A549 (cell line): ENCODE results near the gene DNAJA3. TPM values are rescaled to one million over a fixed set of nuclear protein-coding genes. Genes with fewer than 3 reads are reported as not detected.

ENCODE experiments used
- ATAC-seq, 2 experiments: fragments of 200-7000 bp in 1 of 2; fragments of >200 bp in 1 of 2; cut with Nextera tagmentation in 1 of 2; cut with Tn5 transposase in 1 of 2; 3 replicates each; pipeline versions ENCODE4 v1.8.0 to v1.9.1; 2018 to 2020; ENCODE audit warnings: mild to moderate bottlenecking in 1 of 2, moderate library complexity in 1 of 2
- CTCF ChIA-PET: fragments of 300-600 bp; sonication (Branson Sonifier 250); formaldehyde crosslinking; extraction: SDS; loops from one replicate; lab custom pipeline; 2021; ENCODE audit warnings: antibody characterized with exemption, inconsistent platforms; lab: Yijun Ruan, JAX
- POLR2A ChIA-PET: fragments of 350-600 bp; formaldehyde crosslinking; extraction: SDS; loops from one replicate; lab custom pipeline; 2021; ENCODE audit warnings: antibody characterized with exemption, inconsistent platforms; lab: Yijun Ruan, JAX
- DNase-seq, 2 experiments: peaks; one replicate each; pipeline versions ENCODE4 v3.0.0 to v3.0.0-alpha.2; 2011 to 2016; ENCODE audit warnings: low read depth in 1 of 2, low spot score in 1 of 2
- FAIRE-seq: peaks from 2 replicates; lab custom pipeline; 2011; peaks lifted over from hg19 to GRCh38; lab: Jason Lieb, UNC
- H3K27ac ChIP-seq, 2 experiments: fragments of >200 bp; sonication (Bioruptor Twin); formaldehyde crosslinking; 3 replicates each; pipeline ENCODE4 v1.5.1; 2016 to 2017
- H3K4me1 ChIP-seq: fragments of >200 bp; sonication (Bioruptor Twin); formaldehyde crosslinking; 3 replicates; pipeline ENCODE4 v1.6.1; 2016
- H3K4me2 ChIP-seq: fragments of >200 bp; sonication (Bioruptor Twin); formaldehyde crosslinking; 3 replicates; pipeline ENCODE4 v1.6.1; 2016
- H3K4me3 ChIP-seq: fragments of >200 bp; sonication (Bioruptor Twin); formaldehyde crosslinking; 3 replicates; pipeline ENCODE4 v1.5.1; 2016
- H3K9me3 ChIP-seq: fragments of >200 bp; sonication (Bioruptor Twin); formaldehyde crosslinking; 3 replicates; pipeline ENCODE4 v1.6.1; 2016
- CEBPB ChIP-seq, 2 experiments: fragments of >200 bp in 1 of 2; sonication (Bioruptor Twin) in 1 of 2; formaldehyde crosslinking in 1 of 2; IDR thresholded peaks; 2 replicates each; pipeline ENCODE4 v1.6.1; 2012 to 2016
- CHD2 ChIP-seq: fragments of 150-350 bp; IDR thresholded peaks from 2 replicates; pipeline ENCODE4 v1.6.1; 2014; ENCODE audit warnings: low read length; ENCODE audit not compliant: partially characterized antibody
- CHD4 ChIP-seq: fragments of 200-600 bp; sonication (generic); IDR thresholded peaks from 2 replicates; pipeline ENCODE4 v1.6.1; 2016; ENCODE audit warnings: antibody characterized with exemption, mild to moderate bottlenecking, borderline replicate concordance
- CTCF ChIP-seq: fragments of >200 bp; sonication (Bioruptor Twin); formaldehyde crosslinking; IDR thresholded peaks from 3 replicates; pipeline ENCODE4 v1.5.1; 2016
- FOSL2 ChIP-seq, 2 experiments: fragments of 450-650 bp in 1 of 2; fragments of >200 bp in 1 of 2; sonication (Bioruptor Twin) in 1 of 2; formaldehyde crosslinking; IDR thresholded peaks; 2 replicates each; pipeline versions ENCODE4 v1.5.0 to v1.6.1; 2016 to 2020; ENCODE audit warnings: mild to moderate bottlenecking in 1 of 2, moderate library complexity in 1 of 2
- FOXS1 ChIP-seq: fragments of 250-450 bp; sonication (Bioruptor Pico); IDR thresholded peaks from 2 replicates; pipeline ENCODE4 v1.5.0; 2020; ENCODE audit warnings: mild to moderate bottlenecking, moderate library complexity
- HDAC2 ChIP-seq: fragments of 200-600 bp; sonication (generic); IDR thresholded peaks from 2 replicates; pipeline ENCODE4 v1.6.1; 2016
- MAFK ChIP-seq: fragments of 450-650 bp; IDR thresholded peaks from 2 replicates; pipeline ENCODE4 v1.6.1; 2014; ENCODE audit not compliant: partially characterized antibody
- NFE2L2 ChIP-seq: fragments of 150-350 bp; conservative IDR thresholded peaks from 2 replicates; pipeline ENCODE4 v1.6.1; 2014; ENCODE audit warnings: low read length
- PHF8 ChIP-seq: fragments of 200-600 bp; sonication (generic); IDR thresholded peaks from 2 replicates; pipeline ENCODE4 v1.6.1; 2016; ENCODE audit warnings: low read depth, mild to moderate bottlenecking, antibody characterized with exemption, moderate library complexity, borderline replicate concordance
- POLR2A ChIP-seq: IDR thresholded peaks from 2 replicates; pipeline ENCODE4 v1.6.1; 2012; ENCODE audit warnings: mild to moderate bottlenecking, low read length
- POLR2AphosphoS2 ChIP-seq: conservative IDR thresholded peaks from 2 replicates; pipeline ENCODE4 v1.6.1; 2012; ENCODE audit warnings: low read length, improper control_type of control experiment, inconsistent platforms
- RCOR1 ChIP-seq: fragments of 150-350 bp; IDR thresholded peaks from 2 replicates; pipeline ENCODE4 v1.6.1; 2014; ENCODE audit warnings: antibody characterized with exemption, low read length, low read depth
- RNF2 ChIP-seq: fragments of 200-600 bp; sonication (generic); IDR thresholded peaks from 2 replicates; pipeline ENCODE4 v1.6.1; 2016; ENCODE audit warnings: low read depth, mild to moderate bottlenecking, antibody characterized with exemption, moderate library complexity, borderline replicate concordance
- SMC3 ChIP-seq: fragments of >200 bp; sonication (Bioruptor Twin); formaldehyde crosslinking; IDR thresholded peaks from 3 replicates; pipeline ENCODE4 v1.6.1; 2018; ENCODE audit warnings: inconsistent platforms
- TP53 ChIP-seq: fragments of 250-450 bp; sonication (Bioruptor Pico); IDR thresholded peaks from 2 replicates; pipeline ENCODE4 v1.5.0; 2021; ENCODE audit warnings: mild to moderate bottlenecking, moderate library complexity
- ZNF302 ChIP-seq: fragments of 250-450 bp; sonication (Bioruptor Pico); IDR thresholded peaks from 2 replicates; pipeline ENCODE4 v1.9.0; 2021; ENCODE audit warnings: inconsistent platforms, mild to moderate bottlenecking, moderate library complexity
- WGBS: methylation state at CpG from one replicate; pipeline ENCODE4 v1.1.6; 2017; ENCODE audit errors: missing lambda C conversion rate; 5-methylcytosine and 5-hydroxymethylcytosine counted together
- polyA plus RNA-seq, 4 experiments: library from polyadenylated mRNA; depleted of rRNA in 3 of 4; stranded (reverse); fragments of >200 nt; fragmentation: RNase III in 1 of 4; extraction: RNeasy Plus Mini Kit Qiagen cat#74134 plus additional on column Dnase treatment in 1 of 4; gene quantifications; 2 replicates in 3 of 4; 3 replicates in 1 of 4; pipeline ENCODE4 v1.2.3, GENCODE V29; 2011 to 2017
- TF ChIP-seq, protein P1 (sequence below): IDR thresholded peaks from 2 replicates; pipeline ENCODE4 v1.6.1; 2012
- TF ChIP-seq, protein P2 (sequence below): IDR thresholded peaks from 2 replicates; pipeline ENCODE4 v1.6.1; 2012; ENCODE audit warnings: low read depth, borderline replicate concordance
- TF ChIP-seq, protein P3 (sequence below): fragments of 200-600 bp; sonication (generic); IDR thresholded peaks from 2 replicates; pipeline ENCODE4 v1.6.1; 2016; ENCODE audit warnings: antibody characterized with exemption, mild to moderate bottlenecking, moderate library complexity

The DNAJA3 gene
- polyA plus RNA-seq, 2 of the 4 experiments (the other 2 are of a cell fraction): 64.6 to 77.2 TPM

- FAIRE-seq (no peak), ATAC-seq (peak in 1 of 2 experiments; percentile 4; a peak in 2 of 6 replicates), DNase-seq (no peak)
- Histone ChIP-seq H3K27ac (no peak overlapping the region), H3K4me1 (peaks cover 12% of the 10 kb centered on the region; the same call in 2 of the 3 replicates), H3K4me3 (no peak overlapping the region), H3K4me2 (no peak overlapping the region), H3K9me3 (no peaks in the 10 kb centered on the region)
- WGBS: 89% methylated on average over 19 of the region's 20 CpGs
- ChIA-PET POLR2A (no interaction called here), CTCF (interaction anchor here (1.2 to 32.6 kb wide), 5 partner anchors 10 to 55 kb away, joined by 3 to 833 read pairs (median 6); partner anchors contain the start of gene VASN)
- no peak for TF ChIP-seq RCOR1
- no peak for TF ChIP-seq CEBPB (IDR thresholded peaks at IDR 0.05)
- TF ChIP-seq, protein P1, sequence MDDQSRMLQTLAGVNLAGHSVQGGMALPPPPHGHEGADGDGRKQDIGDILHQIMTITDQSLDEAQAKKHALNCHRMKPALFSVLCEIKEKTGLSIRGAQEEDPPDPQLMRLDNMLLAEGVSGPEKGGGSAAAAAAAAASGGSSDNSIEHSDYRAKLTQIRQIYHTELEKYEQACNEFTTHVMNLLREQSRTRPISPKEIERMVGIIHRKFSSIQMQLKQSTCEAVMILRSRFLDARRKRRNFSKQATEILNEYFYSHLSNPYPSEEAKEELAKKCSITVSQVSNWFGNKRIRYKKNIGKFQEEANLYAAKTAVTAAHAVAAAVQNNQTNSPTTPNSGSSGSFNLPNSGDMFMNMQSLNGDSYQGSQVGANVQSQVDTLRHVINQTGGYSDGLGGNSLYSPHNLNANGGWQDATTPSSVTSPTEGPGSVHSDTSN: no peak
- no peak for TF ChIP-seq CTCF
- no peak for TF ChIP-seq PHF8
- no peak for TF ChIP-seq FOSL2 (IDR thresholded peaks at IDR 0.05)
- no peak for TF ChIP-seq FOSL2 (CRISPR knock-in tag; IDR thresholded peaks at IDR 0.05)
- no peak for TF ChIP-seq SMC3
- no peak for TF ChIP-seq TP53 (CRISPR knock-in tag)
- TF ChIP-seq CHD4: no peak
- no peak for TF ChIP-seq ZNF302
Observed at GRCh38 chr16:4385066-4385788, 40.4 kb upstream of the DNAJA3 start.

DNA sequence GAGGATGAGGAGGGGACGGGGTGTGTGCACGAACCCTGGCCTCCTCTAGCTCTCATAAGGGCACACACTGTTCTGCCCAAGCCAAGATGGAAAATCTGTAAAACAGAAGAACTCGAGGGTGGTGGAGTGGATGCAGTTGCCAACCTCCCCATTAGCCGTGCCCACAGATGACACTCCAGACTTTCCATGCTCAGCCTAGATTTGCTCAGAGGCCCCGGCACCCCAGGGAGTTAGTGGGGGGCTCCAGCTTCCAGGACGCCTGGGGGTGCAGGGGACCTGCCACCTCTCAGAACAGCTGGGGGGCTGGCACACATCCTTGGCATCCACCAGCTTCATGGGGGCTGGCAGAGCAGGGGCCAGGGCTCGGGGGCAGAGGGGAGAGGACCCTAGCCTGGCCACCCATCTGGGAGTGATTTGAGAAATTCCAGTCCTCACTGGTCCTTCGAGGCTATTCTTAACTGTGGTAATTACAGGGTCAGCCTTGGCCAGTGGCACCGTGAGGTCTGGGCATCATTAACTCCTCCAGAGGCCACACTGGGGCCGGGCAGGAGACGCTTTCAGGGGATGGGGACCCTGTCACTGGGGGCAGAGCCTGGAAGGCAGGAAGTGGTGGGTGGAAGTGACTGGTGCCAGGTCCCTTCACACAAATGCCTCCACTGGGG is 39.7 kb upstream of the DNAJA3 start:
- TF ChIP-seq, protein P2, sequence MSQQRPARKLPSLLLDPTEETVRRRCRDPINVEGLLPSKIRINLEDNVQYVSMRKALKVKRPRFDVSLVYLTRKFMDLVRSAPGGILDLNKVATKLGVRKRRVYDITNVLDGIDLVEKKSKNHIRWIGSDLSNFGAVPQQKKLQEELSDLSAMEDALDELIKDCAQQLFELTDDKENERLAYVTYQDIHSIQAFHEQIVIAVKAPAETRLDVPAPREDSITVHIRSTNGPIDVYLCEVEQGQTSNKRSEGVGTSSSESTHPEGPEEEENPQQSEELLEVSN: no peak
- no peak for TF ChIP-seq NFE2L2
- no peak for TF ChIP-seq SMC3
- no peak for TF ChIP-seq CHD2
- no peak for TF ChIP-seq POLR2AphosphoS2
- no peak for TF ChIP-seq TP53 (CRISPR knock-in tag)
- TF ChIP-seq, protein P3, sequence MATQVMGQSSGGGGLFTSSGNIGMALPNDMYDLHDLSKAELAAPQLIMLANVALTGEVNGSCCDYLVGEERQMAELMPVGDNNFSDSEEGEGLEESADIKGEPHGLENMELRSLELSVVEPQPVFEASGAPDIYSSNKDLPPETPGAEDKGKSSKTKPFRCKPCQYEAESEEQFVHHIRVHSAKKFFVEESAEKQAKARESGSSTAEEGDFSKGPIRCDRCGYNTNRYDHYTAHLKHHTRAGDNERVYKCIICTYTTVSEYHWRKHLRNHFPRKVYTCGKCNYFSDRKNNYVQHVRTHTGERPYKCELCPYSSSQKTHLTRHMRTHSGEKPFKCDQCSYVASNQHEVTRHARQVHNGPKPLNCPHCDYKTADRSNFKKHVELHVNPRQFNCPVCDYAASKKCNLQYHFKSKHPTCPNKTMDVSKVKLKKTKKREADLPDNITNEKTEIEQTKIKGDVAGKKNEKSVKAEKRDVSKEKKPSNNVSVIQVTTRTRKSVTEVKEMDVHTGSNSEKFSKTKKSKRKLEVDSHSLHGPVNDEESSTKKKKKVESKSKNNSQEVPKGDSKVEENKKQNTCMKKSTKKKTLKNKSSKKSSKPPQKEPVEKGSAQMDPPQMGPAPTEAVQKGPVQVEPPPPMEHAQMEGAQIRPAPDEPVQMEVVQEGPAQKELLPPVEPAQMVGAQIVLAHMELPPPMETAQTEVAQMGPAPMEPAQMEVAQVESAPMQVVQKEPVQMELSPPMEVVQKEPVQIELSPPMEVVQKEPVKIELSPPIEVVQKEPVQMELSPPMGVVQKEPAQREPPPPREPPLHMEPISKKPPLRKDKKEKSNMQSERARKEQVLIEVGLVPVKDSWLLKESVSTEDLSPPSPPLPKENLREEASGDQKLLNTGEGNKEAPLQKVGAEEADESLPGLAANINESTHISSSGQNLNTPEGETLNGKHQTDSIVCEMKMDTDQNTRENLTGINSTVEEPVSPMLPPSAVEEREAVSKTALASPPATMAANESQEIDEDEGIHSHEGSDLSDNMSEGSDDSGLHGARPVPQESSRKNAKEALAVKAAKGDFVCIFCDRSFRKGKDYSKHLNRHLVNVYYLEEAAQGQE: no peak
- no peak for TF ChIP-seq MAFK
- no peak for TF ChIP-seq FOXS1
- no peak for TF ChIP-seq RNF2
- no peak for TF ChIP-seq POLR2A
- TF ChIP-seq HDAC2: no peak
- no peak for FAIRE-seq
- 77% methylated on average over 9 of the region's 11 CpGs for WGBS
- Histone ChIP-seq H3K4me3 (no peak overlapping the region), H3K9me3 (no peaks in the 10 kb centered on the region), H3K27ac (no peak overlapping the region), H3K4me2 (no peak overlapping the region), H3K4me1 (peaks cover 12% of the 10 kb centered on the region; the same call in 2 of the 3 replicates)
- CTCF ChIA-PET: interaction anchor here (0.6 to 32.6 kb wide), 6 partner anchors 11 to 56 kb away, joined by 3 to 833 read pairs (median 6); partner anchors contain the start of gene VASN
- DNase-seq: no peak
- POLR2A ChIA-PET: no interaction called here
- ATAC-seq: peak in 1 of 2 experiments; percentile 2; a peak in 2 of 6 replicates
